HG03159 (cell line): Measurements from ENCODE around the gene EBLN1.

Experiments
- ATAC-seq: cut with Tn5 transposase; IDR thresholded peaks from one replicate; pipeline ENCODE4 v1.9.1; 2021; ENCODE audit warnings: mild to moderate bottlenecking, moderate library complexity; ENCODE audit not compliant: unreplicated experiment

EBLN1 gene

GRCh38 chr10:22217842-22218241 lies at the start of gene EBLN1:
Gene EBLN1, minus strand, starts transcription at chr10:22218015. Its CDS starts 8,032 bp downstream, at chr10:22209983.
- ATAC-seq = no peak

- no peak for ATAC-seq
Observed at GRCh38 chr10:22265839-22266537, 48.2 kb upstream of the EBLN1 start.

- ATAC-seq = no peak
Observed at GRCh38 chr10:22263106-22263505, 45.3 kb upstream of the EBLN1 start.

- ATAC-seq = no peak
Observed at GRCh38 chr10:22259280-22259679, 41.5 kb upstream of the EBLN1 start.

GRCh38 chr10:22258471-22258870 lies 40.7 kb upstream of the EBLN1 start:
- no peak for ATAC-seq

GRCh38 chr10:22253580-22253882 lies 35.7 kb upstream of the EBLN1 start:
- ATAC-seq = no peak

GRCh38 chr10:22252801-22253579 lies 35.2 kb upstream of the EBLN1 start:
- ATAC-seq = peak; percentile 30

- ATAC-seq = peak; percentile 56
Observed at GRCh38 chr10:22252224-22252800, 34.5 kb upstream of the EBLN1 start.

GRCh38 chr10:22251751-22252223 lies 34.0 kb upstream of the EBLN1 start:
- peak; percentile 54 for ATAC-seq

- no peak for ATAC-seq
Observed at GRCh38 chr10:22250897-22251660, 33.3 kb upstream of the EBLN1 start.

GRCh38 chr10:22247636-22248035 lies 29.8 kb upstream of the EBLN1 start:
- ATAC-seq = no peak

GRCh38 chr10:22246680-22247391 lies 29.0 kb upstream of the EBLN1 start:
- no peak for ATAC-seq

- ATAC-seq = no peak
Observed at GRCh38 chr10:22245567-22245966, 27.8 kb upstream of the EBLN1 start.

- ATAC-seq = no peak
Observed at GRCh38 chr10:22244855-22245254, 27.0 kb upstream of the EBLN1 start.

- ATAC-seq = no peak
Observed at GRCh38 chr10:22244001-22244400, 26.2 kb upstream of the EBLN1 start.

- ATAC-seq = no peak
Observed at GRCh38 chr10:22243321-22243720, 25.5 kb upstream of the EBLN1 start.

GRCh38 chr10:22231260-22231659 lies 13.4 kb upstream of the EBLN1 start:
- ATAC-seq = no peak

- ATAC-seq = no peak
Observed at GRCh38 chr10:22230158-22230833, 12.5 kb upstream of the EBLN1 start.

- ATAC-seq = no peak
Observed at GRCh38 chr10:22229802-22230157, 12.0 kb upstream of the EBLN1 start.
